SK-MEL-5 (cell line): Measurements from ENCODE around the gene TENT4A. TPM values are rescaled to one million over a fixed set of nuclear protein-coding genes. Genes with fewer than 3 reads are reported as not detected.
A peak's percentile ranks its signal among the peaks of the same experiment; 100 is the strongest.

Source experiments
- DNase-seq: peaks from one replicate; pipeline ENCODE4 v3.0.0-alpha.2; 2016; ENCODE audit warnings: low read depth, low spot score
- in situ Hi-C: cut with HindIII; loops from 2 replicates; pipeline ENCODE4 v1.10.0; 2016; ENCODE audit warnings: low sequenced_read_pairs, high pct_unique_total_duplicates, low pct_unique_long_range_greater_than_20kb
- total RNA-seq: library from RNA; depleted of rRNA; stranded (reverse); fragments of >200 nt; shearing (Covaris generic); gene quantifications from 2 replicates; pipeline ENCODE4 v1.2.3, GENCODE V29; 2014

TENT4A gene
- total RNA-seq, 1 experiment from 2014 or later, result 5.5 TPM

DNA sequence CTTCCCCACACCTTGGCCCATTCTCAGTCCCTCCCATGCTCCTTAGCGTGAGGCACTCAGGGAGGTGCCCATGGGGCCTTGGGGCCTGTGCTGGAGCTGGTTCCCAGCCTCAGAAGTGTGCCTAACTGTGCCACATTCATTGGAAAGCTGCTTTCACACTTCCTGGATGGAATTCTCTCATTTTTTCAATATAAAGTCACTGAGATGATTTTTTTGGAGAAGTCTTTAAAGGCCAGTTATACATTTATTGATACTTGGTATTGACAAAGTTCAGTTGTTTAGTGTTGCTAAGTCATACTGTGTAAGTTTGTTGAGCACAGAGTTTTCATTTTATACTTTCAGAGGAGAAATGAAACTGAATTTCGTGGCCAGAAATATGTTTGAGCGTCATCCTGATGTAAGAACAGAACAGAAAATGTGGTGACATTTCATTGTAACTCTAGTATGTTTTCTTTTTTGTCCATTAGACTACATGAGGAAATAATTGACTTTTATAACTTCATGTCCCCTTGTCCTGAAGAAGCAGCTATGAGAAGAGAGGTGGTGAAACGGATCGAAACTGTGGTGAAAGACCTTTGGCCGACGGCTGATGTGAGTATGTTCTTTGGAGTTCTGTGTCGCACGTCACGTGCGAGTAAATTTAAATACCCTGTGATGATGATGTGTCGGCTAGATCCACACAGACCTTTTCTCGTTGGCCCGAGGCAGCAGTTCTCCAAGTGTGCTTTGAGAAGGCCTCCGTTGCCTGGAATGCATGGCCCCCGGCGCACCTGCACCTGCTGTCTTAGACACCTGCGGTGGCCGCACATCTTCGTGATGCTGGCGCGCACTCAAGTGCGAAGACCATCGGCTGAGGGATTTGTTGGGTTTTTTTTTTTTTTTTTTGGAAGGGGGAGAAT, 24.1 kb downstream of the TENT4A start:
- in situ Hi-C loops, result no loop called here
- no peak for DNase-seq

DNA sequence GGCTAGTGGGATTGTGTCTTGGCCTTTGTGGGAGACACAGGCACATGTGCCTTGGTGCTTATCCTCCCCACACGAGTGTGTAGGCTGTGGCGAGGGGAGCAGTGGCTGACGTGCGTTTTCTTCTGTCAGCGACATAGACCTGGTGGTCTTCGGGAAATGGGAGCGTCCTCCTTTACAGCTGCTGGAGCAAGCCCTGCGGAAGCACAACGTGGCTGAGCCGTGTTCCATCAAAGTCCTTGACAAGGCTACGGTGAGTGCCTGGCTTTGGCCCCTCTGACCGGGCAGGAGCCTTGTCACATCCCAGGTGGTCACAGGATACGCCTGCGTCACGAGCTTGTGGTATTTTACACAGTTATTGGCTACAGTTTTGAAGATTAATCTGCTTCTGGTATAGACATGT, 26.4 kb downstream of the TENT4A start:
- in situ Hi-C loops, result no loop called here
- no peak for DNase-seq

DNA sequence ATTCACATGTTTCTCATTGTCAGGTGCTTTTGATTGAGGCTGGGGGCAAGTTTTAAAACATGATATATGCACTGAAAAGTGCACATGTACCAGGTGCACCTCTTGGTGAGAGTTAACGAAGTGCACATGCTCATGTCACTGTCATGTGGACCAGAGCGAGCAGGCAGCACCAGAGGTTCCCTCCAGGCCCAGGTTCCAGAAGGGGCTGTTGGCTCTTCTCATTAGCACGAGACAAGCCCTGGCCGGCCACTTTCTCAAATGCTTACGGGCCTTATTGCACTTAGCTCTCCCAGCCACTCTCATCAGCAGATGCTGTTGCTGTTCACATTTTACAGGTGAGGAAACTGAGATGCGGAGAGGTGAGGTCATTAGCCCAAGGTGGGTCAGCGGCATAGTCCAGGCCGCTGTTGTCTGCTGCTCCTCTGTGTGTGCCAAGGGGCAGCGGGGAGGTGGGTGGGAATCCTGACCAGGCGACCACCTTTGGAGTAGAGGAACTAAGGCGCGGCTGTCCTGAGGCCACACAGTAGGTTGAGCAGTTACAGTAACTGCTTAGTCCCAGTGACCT, 27.4 kb downstream of the TENT4A start:
- DNase-seq, result no peak
- in situ Hi-C loops, result no loop called here

DNA sequence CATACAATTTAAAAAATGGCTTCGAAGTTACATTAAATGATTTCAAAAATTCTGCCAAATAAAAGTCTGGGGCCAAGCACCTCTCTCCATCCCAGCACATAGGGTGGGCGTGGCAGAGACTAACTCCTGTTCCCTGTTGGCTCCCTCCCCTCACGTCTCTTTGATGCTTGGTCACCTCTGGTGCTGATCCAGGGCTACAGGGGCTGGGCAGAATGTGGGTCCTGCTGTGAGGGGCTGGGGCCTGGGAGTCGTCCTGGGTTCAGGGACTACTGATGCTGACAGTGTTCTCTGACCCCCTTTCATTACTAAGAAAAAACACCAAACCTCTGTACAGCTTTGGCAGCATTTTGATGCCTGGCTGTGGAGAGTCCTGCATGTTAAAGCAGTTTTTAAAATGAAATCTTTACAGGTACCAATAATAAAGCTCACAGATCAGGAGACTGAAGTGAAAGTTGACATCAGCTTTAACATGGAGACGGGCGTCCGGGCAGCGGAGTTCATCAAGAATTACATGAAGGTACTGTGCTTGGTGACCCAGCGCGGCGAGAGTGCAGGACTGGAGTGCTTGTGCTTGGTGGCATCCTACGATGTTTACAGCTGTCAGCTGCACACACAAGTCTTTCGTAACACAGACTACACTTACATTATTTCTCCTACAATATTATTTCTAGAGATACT, 29.0 kb downstream of the TENT4A start:
- no peak for DNase-seq
- in situ Hi-C loops, result no loop called here

DNA sequence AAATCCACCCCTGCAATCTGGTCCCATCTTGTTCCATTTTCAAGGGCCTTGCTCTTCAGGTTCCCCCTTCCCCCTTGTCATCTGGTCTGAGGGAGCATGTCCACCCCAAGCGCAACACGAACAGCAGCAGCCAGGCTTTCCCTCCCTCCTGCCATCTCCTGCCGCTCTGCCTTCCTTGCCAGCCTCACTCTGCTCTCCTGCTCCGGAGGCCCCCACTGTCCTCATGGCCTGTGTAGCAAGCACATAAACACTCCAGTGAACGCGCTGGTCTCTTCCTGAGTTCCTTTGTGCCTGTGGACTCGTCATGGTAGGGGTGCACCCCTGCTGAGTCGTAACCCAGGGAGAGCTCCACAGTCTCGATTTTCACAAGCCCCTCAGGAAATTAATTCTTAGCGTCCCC, 29.9 kb downstream of the TENT4A start:
- in situ Hi-C loops, result no loop called here
- DNase-seq, result no peak

DNA sequence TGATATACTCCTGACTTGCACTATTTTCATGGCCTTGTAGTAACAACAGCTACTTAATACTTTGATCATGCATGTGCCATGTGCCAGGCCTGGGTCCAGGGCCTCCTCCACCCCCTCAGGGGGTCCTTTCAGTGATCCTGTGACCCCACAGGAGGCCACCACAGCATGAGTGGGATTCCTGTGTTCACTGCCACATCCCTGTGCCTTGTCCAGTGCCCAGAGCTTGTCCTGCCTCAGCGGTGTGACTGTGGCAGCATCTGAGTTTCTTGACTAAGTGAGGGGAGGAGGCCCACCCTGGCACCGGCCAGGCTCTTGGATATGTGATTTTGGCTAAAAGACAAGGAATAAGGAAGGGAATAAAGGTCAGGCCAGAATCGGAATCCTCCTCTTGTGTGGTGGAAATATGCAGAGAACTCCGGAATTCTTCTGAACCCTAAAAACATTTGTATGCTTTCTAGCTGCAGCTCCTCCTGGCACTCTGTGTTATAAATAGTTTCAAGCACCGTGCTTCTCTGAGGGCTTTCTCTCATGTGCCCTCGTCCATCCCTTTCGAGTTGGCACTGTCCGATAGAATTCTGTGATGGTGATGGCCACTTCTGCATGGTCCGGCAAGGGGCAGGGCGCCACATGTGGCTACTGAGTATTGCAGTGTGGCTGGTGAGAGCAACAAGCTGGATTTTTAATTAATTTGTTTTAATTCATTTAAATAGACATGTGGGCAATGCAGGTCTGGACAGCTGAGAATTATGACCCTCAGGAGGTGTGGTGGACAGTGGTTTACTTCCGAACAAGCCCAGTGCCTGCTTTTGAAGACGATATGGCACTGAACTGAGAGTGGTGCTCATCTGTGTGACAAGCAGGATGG, 31.8 kb downstream of the TENT4A start:
- in situ Hi-C loops, result no loop called here
- DNase-seq, result no peak

DNA sequence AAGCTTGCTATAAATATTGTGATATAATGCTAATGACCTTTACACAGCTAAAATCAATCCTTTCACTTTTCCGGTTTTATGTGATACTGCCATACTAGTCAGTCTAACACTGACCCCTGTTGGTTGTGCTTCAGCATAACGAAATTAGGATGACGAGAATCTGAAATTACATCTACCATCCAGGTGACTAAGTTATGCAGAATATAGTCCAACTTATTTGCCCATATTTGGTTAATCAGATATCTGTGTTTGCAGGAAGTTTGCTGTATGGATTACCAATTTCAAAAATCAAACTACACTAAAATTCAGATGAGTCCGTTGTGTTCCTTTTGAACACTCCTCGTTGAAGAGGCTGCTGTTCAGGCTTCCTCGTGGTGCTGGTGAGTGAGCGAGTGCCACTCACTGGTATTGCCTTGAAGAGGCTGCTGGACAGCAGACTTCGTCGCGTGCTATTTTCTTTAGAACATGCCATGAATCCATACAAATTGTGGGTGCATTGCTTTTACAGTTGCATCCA, 32.5 kb downstream of the TENT4A start:
- in situ Hi-C loops, result no loop called here
- peak; percentile 77 for DNase-seq

DNA sequence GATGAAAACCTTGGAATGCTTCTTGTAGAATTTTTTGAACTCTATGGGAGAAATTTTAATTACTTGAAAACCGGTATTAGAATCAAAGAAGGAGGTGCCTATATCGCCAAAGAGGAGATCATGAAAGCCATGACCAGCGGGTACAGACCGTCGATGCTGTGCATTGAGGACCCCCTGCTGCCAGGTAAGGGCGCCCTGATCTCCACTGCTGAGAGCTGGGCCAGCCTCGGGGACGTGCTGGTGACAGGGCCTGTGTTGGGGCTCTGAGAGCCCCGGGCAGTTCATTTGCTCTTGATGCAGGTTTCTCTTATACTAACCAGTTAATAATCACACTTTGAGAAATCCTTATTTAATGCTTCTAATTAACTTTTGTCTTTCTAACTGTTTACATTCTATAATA, 33.0 kb downstream of the TENT4A start:
- in situ Hi-C loops, result no loop called here
- no peak for DNase-seq

DNA sequence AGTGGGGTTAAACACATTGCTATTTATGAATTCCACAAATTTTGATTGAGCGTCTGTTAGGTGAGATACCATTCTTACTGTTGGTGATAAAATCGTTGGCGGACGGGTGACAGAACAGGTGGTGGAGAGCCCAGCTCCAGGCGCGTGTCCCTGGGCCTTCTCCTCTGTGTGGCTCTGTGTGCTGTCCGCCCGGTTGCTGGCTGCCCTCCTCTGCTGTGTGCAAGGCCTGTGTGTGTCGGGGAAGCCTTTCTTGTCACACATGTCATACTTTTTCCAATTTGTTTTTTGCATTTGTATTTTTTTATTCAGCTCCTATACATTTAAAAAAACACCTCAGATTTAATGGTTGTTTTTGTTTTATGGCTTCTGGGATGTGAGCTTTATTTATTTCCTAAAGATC, 33.9 kb downstream of the TENT4A start:
- in situ Hi-C loops, result no loop called here
- DNase-seq, result no peak

DNA sequence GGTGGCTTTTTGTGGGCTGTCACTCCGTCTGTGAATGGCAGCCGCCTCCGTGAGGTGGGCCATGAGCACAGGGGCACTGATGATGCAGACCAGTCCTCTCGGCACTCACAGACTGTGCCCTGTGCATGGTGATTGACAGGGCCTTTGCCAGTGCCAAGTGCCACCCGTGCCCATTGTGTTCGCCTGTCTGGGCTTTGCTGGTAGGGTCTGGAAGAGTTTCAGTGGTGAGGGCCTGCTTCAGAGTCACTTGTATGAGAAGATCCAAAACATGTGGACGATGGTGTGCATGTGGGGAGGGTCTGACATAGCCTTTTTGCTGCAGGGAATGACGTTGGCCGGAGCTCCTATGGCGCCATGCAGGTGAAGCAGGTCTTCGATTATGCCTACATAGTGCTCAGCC, 34.9 kb downstream of the TENT4A start:
- no peak for DNase-seq
- in situ Hi-C loops, result no loop called here

DNA sequence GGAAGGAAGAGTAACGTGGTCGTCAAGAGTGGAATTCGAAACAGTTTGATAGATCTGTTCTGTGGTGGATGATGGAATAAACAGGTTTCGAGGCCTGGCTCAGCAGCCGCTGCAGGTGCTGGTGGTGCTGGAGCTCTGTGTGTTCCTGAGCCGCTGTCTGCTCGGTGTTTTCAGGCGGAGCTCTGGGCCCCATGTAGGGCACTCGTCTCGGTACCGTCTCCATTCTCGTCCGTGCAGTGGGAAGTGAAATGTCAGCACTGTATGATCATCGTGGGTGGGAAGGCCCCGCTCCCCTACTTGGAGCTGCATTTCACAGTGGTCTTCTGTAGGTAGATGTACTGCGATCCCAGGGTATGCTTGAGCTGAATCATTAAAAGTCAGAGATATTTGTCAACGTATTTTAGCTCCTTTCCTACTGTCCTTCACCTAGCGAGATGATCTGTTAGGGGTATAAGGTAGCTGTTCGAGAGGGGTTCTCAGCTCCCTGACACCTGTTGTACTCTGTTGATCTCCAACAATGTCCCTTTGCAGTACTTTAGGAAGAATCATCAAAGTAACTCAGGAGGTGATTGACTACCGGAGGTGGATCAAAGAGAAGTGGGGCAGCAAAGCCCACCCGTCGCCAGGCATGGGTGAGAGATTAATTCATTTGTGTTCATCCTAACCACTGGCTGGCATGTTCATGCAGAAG, 35.9 kb downstream of the TENT4A start:
- in situ Hi-C loops, result no loop called here
- DNase-seq, result no peak

DNA sequence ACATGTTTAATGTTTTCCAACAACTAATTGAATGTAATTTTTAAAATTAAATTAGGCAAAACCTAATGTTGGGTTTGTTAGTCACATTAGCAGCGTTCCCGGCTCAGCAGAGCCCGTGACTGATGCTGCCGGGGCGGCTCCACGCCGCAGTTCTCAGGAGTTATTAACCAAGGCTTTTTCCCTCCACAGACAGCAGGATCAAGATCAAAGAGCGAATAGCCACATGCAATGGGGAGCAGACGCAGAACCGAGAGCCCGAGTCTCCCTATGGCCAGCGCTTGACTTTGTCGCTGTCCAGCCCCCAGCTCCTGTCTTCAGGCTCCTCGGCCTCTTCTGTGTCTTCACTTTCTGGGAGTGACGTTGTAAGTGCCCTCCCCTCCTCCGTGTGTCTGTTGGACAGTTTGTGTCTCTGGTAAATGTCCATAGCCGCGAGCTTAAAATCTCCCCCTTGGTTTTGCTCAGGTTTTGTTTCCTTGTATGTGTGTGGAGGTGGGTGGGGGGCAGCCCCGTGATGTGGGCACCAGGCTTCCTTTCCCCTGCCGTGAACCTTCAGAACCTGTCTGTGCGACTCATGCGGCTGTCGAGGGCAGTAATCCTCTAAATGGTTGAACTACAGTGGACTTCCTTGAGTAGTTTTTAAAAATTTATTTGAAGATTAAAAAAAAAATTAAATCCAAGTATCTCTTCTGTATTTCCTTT, 37.1 kb downstream of the TENT4A start:
- in situ Hi-C loops, result no loop called here
- DNase-seq, result no peak

DNA sequence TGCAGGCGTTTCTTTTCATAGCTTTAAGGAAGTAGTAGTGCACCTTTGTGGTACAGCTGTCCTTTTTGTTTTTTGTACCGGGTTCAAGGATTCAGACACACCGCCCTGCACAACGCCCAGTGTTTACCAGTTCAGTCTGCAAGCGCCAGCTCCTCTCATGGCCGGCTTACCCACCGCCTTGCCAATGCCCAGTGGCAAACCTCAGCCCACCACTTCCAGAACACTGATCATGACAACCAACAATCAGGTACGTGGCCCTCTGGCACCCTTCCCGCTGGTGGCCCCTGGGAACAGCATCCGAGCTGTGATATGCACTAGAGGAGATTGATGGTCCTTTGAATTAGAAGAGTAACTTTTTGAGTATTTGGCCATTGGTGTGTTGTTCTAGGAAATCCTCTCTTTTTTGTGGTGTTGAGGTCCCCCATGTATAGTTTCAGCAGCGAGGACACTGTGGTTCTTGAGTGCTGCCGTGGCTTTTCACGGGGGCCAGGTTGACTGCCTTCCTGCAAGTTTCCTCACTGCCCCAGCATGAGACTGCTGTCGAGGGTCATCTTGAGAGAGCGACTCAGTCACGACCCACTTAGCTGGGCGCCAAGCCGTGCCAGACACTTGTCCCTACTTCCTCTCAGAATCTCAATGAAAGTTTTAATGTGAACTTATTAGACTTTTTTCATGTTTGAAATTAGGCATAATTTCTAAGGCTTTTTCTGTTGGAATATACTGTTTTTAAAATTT, 37.9 kb downstream of the TENT4A start:
- in situ Hi-C loops, result no loop called here
- DNase-seq, result no peak

DNA sequence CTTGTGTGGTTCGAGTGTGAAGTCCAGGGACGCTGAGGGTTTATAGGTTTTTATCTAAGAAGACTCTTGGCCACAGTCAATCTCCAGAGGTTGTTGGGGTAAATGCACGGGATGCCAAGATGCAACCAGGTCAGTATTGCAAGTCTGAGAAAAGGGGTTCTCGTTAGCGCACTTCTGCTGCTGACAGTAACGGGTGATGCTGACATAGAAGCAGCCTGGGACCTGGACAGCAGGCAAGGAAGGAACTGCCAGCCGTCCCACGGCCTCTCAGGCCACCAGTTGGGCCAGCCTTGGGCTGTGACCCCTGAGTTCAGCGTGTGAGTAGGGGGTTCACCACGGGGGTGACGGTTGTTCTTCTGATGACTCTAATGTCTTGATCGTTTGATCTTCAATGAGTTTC, 39.0 kb downstream of the TENT4A start:
- DNase-seq, result no peak
- in situ Hi-C loops, result no loop called here

DNA sequence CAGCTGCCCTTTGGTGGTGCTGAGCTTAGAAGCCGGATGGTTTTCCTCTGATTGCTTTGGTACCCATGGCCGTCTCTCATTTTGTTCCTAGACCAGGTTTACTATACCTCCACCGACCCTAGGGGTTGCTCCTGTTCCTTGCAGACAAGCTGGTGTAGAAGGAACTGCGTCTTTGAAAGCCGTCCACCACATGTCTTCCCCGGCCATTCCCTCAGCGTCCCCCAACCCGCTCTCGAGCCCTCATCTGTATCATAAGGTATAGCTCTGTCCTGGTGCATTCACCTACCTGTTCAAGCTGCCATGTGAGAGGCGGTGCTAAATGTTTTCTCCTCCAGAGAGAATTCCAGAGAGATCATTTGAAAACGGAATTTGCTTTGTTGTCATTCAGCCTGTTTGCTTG, 39.5 kb downstream of the TENT4A start:
- in situ Hi-C loops, result no loop called here
- DNase-seq, result no peak

DNA sequence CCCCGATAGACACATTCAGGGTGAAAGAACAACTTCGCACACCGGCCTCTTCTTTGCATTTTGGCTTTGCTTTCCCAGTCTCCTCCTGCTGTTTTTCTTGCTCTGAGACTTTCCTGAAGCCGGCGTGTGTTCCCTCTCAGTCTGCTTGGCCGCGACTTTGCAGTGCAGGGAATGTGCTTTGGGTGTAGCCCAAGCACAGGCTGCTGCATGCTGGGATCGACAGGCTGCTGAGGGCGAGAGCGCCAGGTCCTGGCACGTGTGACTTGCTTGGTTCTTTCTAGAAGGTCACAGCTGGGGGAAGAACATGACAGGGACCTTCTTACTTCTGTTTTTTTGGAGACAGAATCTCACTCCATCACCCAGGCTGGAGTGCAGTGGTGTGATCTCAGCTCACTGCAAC, 40.6 kb downstream of the TENT4A start:
- no peak for DNase-seq
- in situ Hi-C loops, result no loop called here
